SK-N-SH (cell line): ENCODE data around the gene PALM2AKAP2.

Source experiments
- EP300 ChIP-seq, 2 experiments: IDR thresholded peaks; 2 replicates each; pipeline versions ENCODE4 v1.4.0 to v1.6.1; 2012; ENCODE audit warnings: borderline replicate concordance in 1 of 2, low read depth in 1 of 2, low read length in 1 of 2
- EZH2phosphoT487 ChIP-seq: fragments of 200-600 bp; sonication (generic); IDR thresholded peaks from 2 replicates; pipeline ENCODE4 v1.6.1; 2017; ENCODE audit warnings: low read depth, mixed run types, mild to moderate bottlenecking, antibody characterized with exemption, moderate library complexity, borderline replicate concordance
- GATA2 ChIP-seq: sonication (generic); formaldehyde crosslinking; IDR thresholded peaks from 2 replicates; pipeline ENCODE4 v1.5.0; 2020; ENCODE audit warnings: mild to moderate bottlenecking, missing genetic modification reagents
- IRF3 ChIP-seq: fragments of 150-350 bp; IDR thresholded peaks from 2 replicates; pipeline ENCODE4 v1.6.1; 2016; ENCODE audit warnings: mild to moderate bottlenecking, low read depth, low read length
- NFIC ChIP-seq: IDR thresholded peaks from 2 replicates; pipeline ENCODE4 v1.4.0; 2012; ENCODE audit warnings: borderline replicate concordance
- POLR2AphosphoS5 ChIP-seq: IDR thresholded peaks from 2 replicates; pipeline ENCODE4 v1.6.1; 2012; ENCODE audit warnings: low read depth, low read length
- RFX5 ChIP-seq: IDR thresholded peaks from 2 replicates; pipeline ENCODE4 v1.6.1; 2012; ENCODE audit warnings: mild to moderate bottlenecking, improper control_type of control experiment, low read length
- SMC3 ChIP-seq: IDR thresholded peaks from 2 replicates; pipeline ENCODE4 v1.6.1; 2012; ENCODE audit warnings: low read depth, low read length, improper control_type of control experiment
- TF ChIP-seq, protein P1 (sequence below): fragments of 200-600 bp; sonication (generic); IDR thresholded peaks from 2 replicates; pipeline ENCODE4 v1.6.1; 2017; ENCODE audit warnings: antibody characterized with exemption, mild to moderate bottlenecking, moderate library complexity
- TF ChIP-seq, protein P2 (sequence below): IDR thresholded peaks from 2 replicates; pipeline ENCODE4; 2012
- TF ChIP-seq, protein P3 (sequence below): IDR thresholded peaks from 2 replicates; pipeline ENCODE4 v1.4.0; 2012; ENCODE audit warnings: low read depth
- TF ChIP-seq, protein P4 (sequence below): IDR thresholded peaks from 2 replicates; pipeline ENCODE4 v1.6.1; 2012; ENCODE audit warnings: mild to moderate bottlenecking, low read depth, low read length, moderate library complexity

- TF ChIP-seq, protein P1, sequence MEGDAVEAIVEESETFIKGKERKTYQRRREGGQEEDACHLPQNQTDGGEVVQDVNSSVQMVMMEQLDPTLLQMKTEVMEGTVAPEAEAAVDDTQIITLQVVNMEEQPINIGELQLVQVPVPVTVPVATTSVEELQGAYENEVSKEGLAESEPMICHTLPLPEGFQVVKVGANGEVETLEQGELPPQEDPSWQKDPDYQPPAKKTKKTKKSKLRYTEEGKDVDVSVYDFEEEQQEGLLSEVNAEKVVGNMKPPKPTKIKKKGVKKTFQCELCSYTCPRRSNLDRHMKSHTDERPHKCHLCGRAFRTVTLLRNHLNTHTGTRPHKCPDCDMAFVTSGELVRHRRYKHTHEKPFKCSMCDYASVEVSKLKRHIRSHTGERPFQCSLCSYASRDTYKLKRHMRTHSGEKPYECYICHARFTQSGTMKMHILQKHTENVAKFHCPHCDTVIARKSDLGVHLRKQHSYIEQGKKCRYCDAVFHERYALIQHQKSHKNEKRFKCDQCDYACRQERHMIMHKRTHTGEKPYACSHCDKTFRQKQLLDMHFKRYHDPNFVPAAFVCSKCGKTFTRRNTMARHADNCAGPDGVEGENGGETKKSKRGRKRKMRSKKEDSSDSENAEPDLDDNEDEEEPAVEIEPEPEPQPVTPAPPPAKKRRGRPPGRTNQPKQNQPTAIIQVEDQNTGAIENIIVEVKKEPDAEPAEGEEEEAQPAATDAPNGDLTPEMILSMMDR = no peak
- TF ChIP-seq, protein P2, sequence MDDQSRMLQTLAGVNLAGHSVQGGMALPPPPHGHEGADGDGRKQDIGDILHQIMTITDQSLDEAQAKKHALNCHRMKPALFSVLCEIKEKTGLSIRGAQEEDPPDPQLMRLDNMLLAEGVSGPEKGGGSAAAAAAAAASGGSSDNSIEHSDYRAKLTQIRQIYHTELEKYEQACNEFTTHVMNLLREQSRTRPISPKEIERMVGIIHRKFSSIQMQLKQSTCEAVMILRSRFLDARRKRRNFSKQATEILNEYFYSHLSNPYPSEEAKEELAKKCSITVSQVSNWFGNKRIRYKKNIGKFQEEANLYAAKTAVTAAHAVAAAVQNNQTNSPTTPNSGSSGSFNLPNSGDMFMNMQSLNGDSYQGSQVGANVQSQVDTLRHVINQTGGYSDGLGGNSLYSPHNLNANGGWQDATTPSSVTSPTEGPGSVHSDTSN = no peak
- TF ChIP-seq RFX5 = no peak
- no peak for TF ChIP-seq SMC3
- TF ChIP-seq EZH2phosphoT487 = no peak
- TF ChIP-seq NFIC = no peak
- TF ChIP-seq, protein P3, sequence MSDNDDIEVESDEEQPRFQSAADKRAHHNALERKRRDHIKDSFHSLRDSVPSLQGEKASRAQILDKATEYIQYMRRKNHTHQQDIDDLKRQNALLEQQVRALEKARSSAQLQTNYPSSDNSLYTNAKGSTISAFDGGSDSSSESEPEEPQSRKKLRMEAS = peak; percentile 35; the same call in 1 of the 2 replicates
- TF ChIP-seq, protein P4, sequence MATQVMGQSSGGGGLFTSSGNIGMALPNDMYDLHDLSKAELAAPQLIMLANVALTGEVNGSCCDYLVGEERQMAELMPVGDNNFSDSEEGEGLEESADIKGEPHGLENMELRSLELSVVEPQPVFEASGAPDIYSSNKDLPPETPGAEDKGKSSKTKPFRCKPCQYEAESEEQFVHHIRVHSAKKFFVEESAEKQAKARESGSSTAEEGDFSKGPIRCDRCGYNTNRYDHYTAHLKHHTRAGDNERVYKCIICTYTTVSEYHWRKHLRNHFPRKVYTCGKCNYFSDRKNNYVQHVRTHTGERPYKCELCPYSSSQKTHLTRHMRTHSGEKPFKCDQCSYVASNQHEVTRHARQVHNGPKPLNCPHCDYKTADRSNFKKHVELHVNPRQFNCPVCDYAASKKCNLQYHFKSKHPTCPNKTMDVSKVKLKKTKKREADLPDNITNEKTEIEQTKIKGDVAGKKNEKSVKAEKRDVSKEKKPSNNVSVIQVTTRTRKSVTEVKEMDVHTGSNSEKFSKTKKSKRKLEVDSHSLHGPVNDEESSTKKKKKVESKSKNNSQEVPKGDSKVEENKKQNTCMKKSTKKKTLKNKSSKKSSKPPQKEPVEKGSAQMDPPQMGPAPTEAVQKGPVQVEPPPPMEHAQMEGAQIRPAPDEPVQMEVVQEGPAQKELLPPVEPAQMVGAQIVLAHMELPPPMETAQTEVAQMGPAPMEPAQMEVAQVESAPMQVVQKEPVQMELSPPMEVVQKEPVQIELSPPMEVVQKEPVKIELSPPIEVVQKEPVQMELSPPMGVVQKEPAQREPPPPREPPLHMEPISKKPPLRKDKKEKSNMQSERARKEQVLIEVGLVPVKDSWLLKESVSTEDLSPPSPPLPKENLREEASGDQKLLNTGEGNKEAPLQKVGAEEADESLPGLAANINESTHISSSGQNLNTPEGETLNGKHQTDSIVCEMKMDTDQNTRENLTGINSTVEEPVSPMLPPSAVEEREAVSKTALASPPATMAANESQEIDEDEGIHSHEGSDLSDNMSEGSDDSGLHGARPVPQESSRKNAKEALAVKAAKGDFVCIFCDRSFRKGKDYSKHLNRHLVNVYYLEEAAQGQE = no peak
- no peak for TF ChIP-seq IRF3
- TF ChIP-seq POLR2AphosphoS5 = no peak
- TF ChIP-seq GATA2 (CRISPR knock-in tag) = no peak
- TF ChIP-seq EP300 (IDR thresholded peaks at IDR 0.05; ENCODE audit: borderline replicate concordance in 1 of 2, low read depth in 1 of 2, low read length in 1 of 2) = no peak
These were observed 545 bp downstream of the PALM2AKAP2 start for GRCh38 chr9:109780453-109781033.
